ENCODE measurements around the gene RPGRIP1L.

DNA sequence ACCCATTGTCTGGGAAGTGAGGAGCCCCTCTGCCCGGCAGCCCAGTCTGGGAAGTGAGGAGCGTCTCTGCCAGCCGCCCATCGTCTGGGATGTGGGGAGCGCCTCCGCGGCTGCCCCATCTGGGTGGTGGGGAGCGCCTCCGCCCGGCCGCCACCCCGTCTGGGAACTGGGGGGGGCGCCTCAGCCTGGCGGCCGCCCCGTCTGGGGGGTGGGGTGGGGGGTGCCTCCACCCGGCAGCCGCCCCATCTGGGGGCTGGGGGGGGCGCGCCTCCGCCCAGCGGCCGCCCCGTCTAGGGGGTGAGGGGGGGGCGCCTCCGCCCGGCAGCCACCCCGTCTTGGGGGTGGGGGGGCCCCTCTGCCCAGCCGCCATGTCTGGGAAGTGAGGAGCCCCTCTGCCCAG is 78.4 kb downstream of the RPGRIP1L start:
- TF ChIP-seq, protein P1, sequence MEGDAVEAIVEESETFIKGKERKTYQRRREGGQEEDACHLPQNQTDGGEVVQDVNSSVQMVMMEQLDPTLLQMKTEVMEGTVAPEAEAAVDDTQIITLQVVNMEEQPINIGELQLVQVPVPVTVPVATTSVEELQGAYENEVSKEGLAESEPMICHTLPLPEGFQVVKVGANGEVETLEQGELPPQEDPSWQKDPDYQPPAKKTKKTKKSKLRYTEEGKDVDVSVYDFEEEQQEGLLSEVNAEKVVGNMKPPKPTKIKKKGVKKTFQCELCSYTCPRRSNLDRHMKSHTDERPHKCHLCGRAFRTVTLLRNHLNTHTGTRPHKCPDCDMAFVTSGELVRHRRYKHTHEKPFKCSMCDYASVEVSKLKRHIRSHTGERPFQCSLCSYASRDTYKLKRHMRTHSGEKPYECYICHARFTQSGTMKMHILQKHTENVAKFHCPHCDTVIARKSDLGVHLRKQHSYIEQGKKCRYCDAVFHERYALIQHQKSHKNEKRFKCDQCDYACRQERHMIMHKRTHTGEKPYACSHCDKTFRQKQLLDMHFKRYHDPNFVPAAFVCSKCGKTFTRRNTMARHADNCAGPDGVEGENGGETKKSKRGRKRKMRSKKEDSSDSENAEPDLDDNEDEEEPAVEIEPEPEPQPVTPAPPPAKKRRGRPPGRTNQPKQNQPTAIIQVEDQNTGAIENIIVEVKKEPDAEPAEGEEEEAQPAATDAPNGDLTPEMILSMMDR (IDR thresholded peaks at IDR 0.05; ENCODE audit: low read depth, low read length, poor library complexity, severe bottlenecking), result no peak
- no peak for TF ChIP-seq EZH2phosphoT487 (IDR thresholded peaks at IDR 0.05; ENCODE audit: borderline replicate concordance, low read length)
